GM19452 (cell line): ENCODE data around the gene GTF2H3.

Source experiments
- ATAC-seq: cut with Tn5 transposase; IDR thresholded peaks from one replicate; pipeline ENCODE4 v1.9.1; 2021; ENCODE audit not compliant: unreplicated experiment

Gene GTF2H3

GRCh38 chr12:123705935-123706334, 72.3 kb downstream of the GTF2H3 start:
- ATAC-seq: no peak

- ATAC-seq: no peak
These were observed 73.8 kb downstream of the GTF2H3 start for GRCh38 chr12:123707466-123707865.
